A549 (cell line): ENCODE results near the gene TEF. TPM values are rescaled to one million over a fixed set of nuclear protein-coding genes. Genes with fewer than 3 reads are reported as not detected.

Experiments
- ATAC-seq, 2 experiments: fragments of 200-7000 bp in 1 of 2; fragments of >200 bp in 1 of 2; cut with Nextera tagmentation in 1 of 2; cut with Tn5 transposase in 1 of 2; 3 replicates each; pipeline versions ENCODE4 v1.8.0 to v1.9.1; 2018 to 2020; ENCODE audit warnings: mild to moderate bottlenecking in 1 of 2, moderate library complexity in 1 of 2
- CTCF ChIA-PET: fragments of 300-600 bp; sonication (Branson Sonifier 250); formaldehyde crosslinking; extraction: SDS; loops from one replicate; lab custom pipeline; 2021; ENCODE audit warnings: antibody characterized with exemption, inconsistent platforms; lab: Yijun Ruan, JAX
- POLR2A ChIA-PET: fragments of 350-600 bp; formaldehyde crosslinking; extraction: SDS; loops from one replicate; lab custom pipeline; 2021; ENCODE audit warnings: antibody characterized with exemption, inconsistent platforms; lab: Yijun Ruan, JAX
- DNase-seq, 2 experiments: peaks; one replicate each; pipeline versions ENCODE4 v3.0.0 to v3.0.0-alpha.2; 2011 to 2016; ENCODE audit warnings: low read depth in 1 of 2, low spot score in 1 of 2
- FAIRE-seq: peaks from 2 replicates; lab custom pipeline; 2011; peaks lifted over from hg19 to GRCh38; lab: Jason Lieb, UNC
- H3K27ac ChIP-seq, 2 experiments: fragments of >200 bp; sonication (Bioruptor Twin); formaldehyde crosslinking; 3 replicates each; pipeline ENCODE4 v1.5.1; 2016 to 2017
- H3K4me1 ChIP-seq: fragments of >200 bp; sonication (Bioruptor Twin); formaldehyde crosslinking; 3 replicates; pipeline ENCODE4 v1.6.1; 2016
- H3K4me2 ChIP-seq: fragments of >200 bp; sonication (Bioruptor Twin); formaldehyde crosslinking; 3 replicates; pipeline ENCODE4 v1.6.1; 2016
- H3K4me3 ChIP-seq: fragments of >200 bp; sonication (Bioruptor Twin); formaldehyde crosslinking; 3 replicates; pipeline ENCODE4 v1.5.1; 2016
- H3K9me3 ChIP-seq: fragments of >200 bp; sonication (Bioruptor Twin); formaldehyde crosslinking; 3 replicates; pipeline ENCODE4 v1.6.1; 2016
- BCL3 ChIP-seq: fragments of >200 bp; sonication (Bioruptor Twin); formaldehyde crosslinking; IDR thresholded peaks from 3 replicates; pipeline ENCODE4 v1.6.1; 2016
- CBX8 ChIP-seq: fragments of 200-600 bp; sonication (generic); IDR thresholded peaks from 2 replicates; pipeline ENCODE4 v1.6.1; 2016
- CEBPB ChIP-seq, 2 experiments: fragments of >200 bp in 1 of 2; sonication (Bioruptor Twin) in 1 of 2; formaldehyde crosslinking in 1 of 2; IDR thresholded peaks; 2 replicates each; pipeline ENCODE4 v1.6.1; 2012 to 2016
- CHD2 ChIP-seq: fragments of 150-350 bp; IDR thresholded peaks from 2 replicates; pipeline ENCODE4 v1.6.1; 2014; ENCODE audit warnings: low read length; ENCODE audit not compliant: partially characterized antibody
- CTCF ChIP-seq: fragments of >200 bp; sonication (Bioruptor Twin); formaldehyde crosslinking; IDR thresholded peaks from 3 replicates; pipeline ENCODE4 v1.5.1; 2016
- EHF ChIP-seq: fragments of 250-450 bp; sonication (Bioruptor Pico); IDR thresholded peaks from 2 replicates; pipeline ENCODE4 v1.5.0; 2020; ENCODE audit warnings: mild to moderate bottlenecking
- EHMT2 ChIP-seq: fragments of 200-600 bp; sonication (generic); IDR thresholded peaks from 2 replicates; pipeline ENCODE4 v1.6.1; 2016; ENCODE audit warnings: antibody characterized with exemption, low read depth, mild to moderate bottlenecking, moderate library complexity
- ELK1 ChIP-seq: fragments of 150-350 bp; IDR thresholded peaks from 2 replicates; pipeline ENCODE4 v1.6.1; 2014; ENCODE audit warnings: low read depth, mild to moderate bottlenecking, low read length
- FOSL2 ChIP-seq, 2 experiments: fragments of 450-650 bp in 1 of 2; fragments of >200 bp in 1 of 2; sonication (Bioruptor Twin) in 1 of 2; formaldehyde crosslinking; IDR thresholded peaks; 2 replicates each; pipeline versions ENCODE4 v1.5.0 to v1.6.1; 2016 to 2020; ENCODE audit warnings: mild to moderate bottlenecking in 1 of 2, moderate library complexity in 1 of 2
- HMGXB4 ChIP-seq: fragments of 250-450 bp; sonication (Bioruptor Pico); IDR thresholded peaks from 2 replicates; pipeline ENCODE4 v1.5.0; 2021; ENCODE audit warnings: mild to moderate bottlenecking, moderate library complexity, borderline replicate concordance
- HOXA7 ChIP-seq: fragments of 250-450 bp; sonication (Bioruptor Pico); IDR thresholded peaks from 2 replicates; pipeline ENCODE4 v1.5.0; 2020; ENCODE audit warnings: mild to moderate bottlenecking, moderate library complexity
- HOXB13 ChIP-seq: fragments of 250-450 bp; sonication (Bioruptor Pico); IDR thresholded peaks from 2 replicates; pipeline ENCODE4 v1.5.0; 2020; ENCODE audit warnings: low read depth, mild to moderate bottlenecking, moderate library complexity
- HOXB5 ChIP-seq: fragments of 250-450 bp; sonication (Bioruptor Pico); IDR thresholded peaks from 2 replicates; pipeline ENCODE4 v1.5.0; 2020; ENCODE audit warnings: mild to moderate bottlenecking, moderate library complexity
- JUN ChIP-seq, 2 experiments: fragments of >200 bp; sonication (Bioruptor Twin); formaldehyde crosslinking; IDR thresholded peaks; 2 replicates in 1 of 2; 3 replicates in 1 of 2; pipeline ENCODE4 v1.6.1; 2016 to 2017
- KDM1A ChIP-seq: fragments of 200-600 bp; sonication (generic); IDR thresholded peaks from 2 replicates; pipeline ENCODE4 v1.6.1; 2016; ENCODE audit warnings: low read depth, mild to moderate bottlenecking
- KDM5A ChIP-seq: fragments of 200-600 bp; sonication (generic); IDR thresholded peaks from 2 replicates; pipeline ENCODE4 v1.6.1; 2016; ENCODE audit warnings: antibody characterized with exemption, mild to moderate bottlenecking
- MAX ChIP-seq: IDR thresholded peaks from 2 replicates; pipeline ENCODE4 v1.6.1; 2012
- MYC ChIP-seq: IDR thresholded peaks from 2 replicates; pipeline ENCODE4 v1.6.1; 2012; ENCODE audit warnings: mild to moderate bottlenecking, inconsistent platforms, low read length, improper control_type of control experiment, borderline replicate concordance
- PBX3 ChIP-seq: IDR thresholded peaks from 2 replicates; pipeline ENCODE4 v1.6.1; 2012
- POLR2A ChIP-seq: IDR thresholded peaks from 2 replicates; pipeline ENCODE4 v1.6.1; 2012; ENCODE audit warnings: mild to moderate bottlenecking, low read length
- RAD21 ChIP-seq, 2 experiments: fragments of >200 bp in 1 of 2; sonication (Bioruptor Twin) in 1 of 2; formaldehyde crosslinking in 1 of 2; IDR thresholded peaks in 1 of 2; conservative IDR thresholded peaks in 1 of 2; 2 replicates in 1 of 2; 3 replicates in 1 of 2; pipeline ENCODE4 v1.6.1; 2012 to 2018; ENCODE audit warnings: inconsistent platforms in 1 of 2
- TP53 ChIP-seq: fragments of 250-450 bp; sonication (Bioruptor Pico); IDR thresholded peaks from 2 replicates; pipeline ENCODE4 v1.5.0; 2021; ENCODE audit warnings: mild to moderate bottlenecking, moderate library complexity
- whole genome bisulfite sequencing: methylation state at CpG from one replicate; pipeline ENCODE4 v1.1.6; 2017; ENCODE audit errors: missing lambda C conversion rate; 5-methylcytosine and 5-hydroxymethylcytosine counted together
- polyA plus RNA-seq, 4 experiments: library from polyadenylated mRNA; depleted of rRNA in 3 of 4; stranded (reverse); fragments of >200 nt; fragmentation: RNase III in 1 of 4; extraction: RNeasy Plus Mini Kit Qiagen cat#74134 plus additional on column Dnase treatment in 1 of 4; gene quantifications; 2 replicates in 3 of 4; 3 replicates in 1 of 4; pipeline ENCODE4 v1.2.3, GENCODE V29; 2011 to 2017

TEF gene
- polyA plus RNA-seq, 2 of the 4 experiments (the other 2 are of a cell fraction): 1.4 to 2.8 TPM

GRCh38 chr22:41345807-41346335 is 35.9 kb upstream of the TEF start:
- CTCF ChIA-PET: no interaction called here
- Histone ChIP-seq H3K27ac (no peak overlapping the region), H3K4me2 (no peak overlapping the region), H3K4me3 (no peak overlapping the region), H3K4me1 (peaks cover 6% of the 10 kb centered on the region; the same call in 1 of the 3 replicates), H3K9me3 (no peaks in the 10 kb centered on the region)
- no peak for DNase-seq
- FAIRE-seq: no peak
- TF ChIP-seq HOXA7: no peak
- no peak for TF ChIP-seq RAD21 (conservative IDR thresholded peaks at IDR 0.05 in 1 of 2, IDR thresholded peaks at IDR 0.05 in 1 of 2)
- TF ChIP-seq TP53 (CRISPR knock-in tag): no peak
- no peak for TF ChIP-seq ELK1
- TF ChIP-seq MYC: no peak
- TF ChIP-seq EHMT2: no peak
- no peak for TF ChIP-seq HOXB5 (CRISPR knock-in tag)
- no peak for TF ChIP-seq HMGXB4 (CRISPR knock-in tag)
- TF ChIP-seq KDM5A: no peak
- no peak for TF ChIP-seq JUN (IDR thresholded peaks at IDR 0.05)
- no peak for TF ChIP-seq PBX3
- ATAC-seq: no peak
- POLR2A ChIA-PET: no interaction called here
- 93% methylated on average over 15 of the region's 24 CpGs for WGBS

- Histone ChIP-seq H3K9me3 (no peaks in the 10 kb centered on the region), H3K27ac (no peak overlapping the region), H3K4me2 (no peak overlapping the region), H3K4me3 (no peak overlapping the region), H3K4me1 (peaks cover 15% of the 10 kb centered on the region; the same call in 2 of the 3 replicates)
- no peak for TF ChIP-seq FOSL2 (IDR thresholded peaks at IDR 0.05)
- no peak for TF ChIP-seq FOSL2 (CRISPR knock-in tag; IDR thresholded peaks at IDR 0.05)
- TF ChIP-seq MAX: no peak
- no peak for TF ChIP-seq KDM1A
- no peak for TF ChIP-seq CTCF
- no peak for TF ChIP-seq EHF (CRISPR knock-in tag)
- no peak for TF ChIP-seq CHD2
- TF ChIP-seq EHMT2: no peak
- no peak for TF ChIP-seq HOXB13 (CRISPR knock-in tag)
- no peak for TF ChIP-seq CBX8
- no peak for TF ChIP-seq POLR2A
- no peak for TF ChIP-seq BCL3
- TF ChIP-seq CEBPB (IDR thresholded peaks at IDR 0.05): no peak
- ChIA-PET POLR2A (no interaction called here), CTCF (interaction anchor here (0.7 to 1.4 kb wide), 3 partner anchors 45 to 742 kb away, joined by 3 read pairs; partner anchors contain the start of gene ZC3H7B)
- WGBS: 93% methylated on average over 14 of the region's 18 CpGs
- FAIRE-seq (no peak), DNase-seq (no peak), ATAC-seq (no peak)
Observed at GRCh38 chr22:41347066-41347859, 34.5 kb upstream of the TEF start.
